MCF 10A (cell line): Measurements from ENCODE around the gene PABPN1L. TPM values are rescaled to one million over a fixed set of nuclear protein-coding genes. Genes with fewer than 3 reads are reported as not detected.

Source experiments
- BruUV-seq: library from RNA; stranded (reverse); fragments of 400-500 nt; replicated peaks from 2 replicates; lab custom pipeline; 2021; lab: Mats Ljungman, UMichigan
- CTCF ChIA-PET: fragments of 300-600 bp; sonication (Branson Sonifier 250); formaldehyde crosslinking; extraction: SDS; loops from one replicate; lab custom pipeline; 2021; ENCODE audit warnings: antibody characterized with exemption, inconsistent platforms; lab: Yijun Ruan, JAX
- POLR2A ChIA-PET: fragments of 300-600, 350-650 bp; sonication (Branson Sonifier 250); formaldehyde crosslinking; extraction: SDS; loops from one replicate; lab custom pipeline; 2020; ENCODE audit warnings: antibody characterized with exemption, inconsistent platforms; lab: Yijun Ruan, JAX
- DNase-seq: peaks from one replicate; pipeline ENCODE4 v3.0.0-alpha.2; 2018; ENCODE audit not compliant: unreplicated experiment
- H3K27ac Mint-ChIP-seq: one replicate; pipeline ENCODE4 v1.8.0; 2022; ENCODE audit warnings: mild to moderate bottlenecking, low read depth, mixed read lengths; ENCODE audit not compliant: unreplicated experiment
- H3K27me3 Mint-ChIP-seq: one replicate; pipeline ENCODE4 v1.8.0; 2022; ENCODE audit warnings: mixed read lengths; ENCODE audit not compliant: insufficient read depth, unreplicated experiment
- H3K36me3 Mint-ChIP-seq: one replicate; pipeline ENCODE4 v1.8.0; 2022; ENCODE audit warnings: mild to moderate bottlenecking, moderate library complexity, mixed read lengths; ENCODE audit not compliant: insufficient read depth, unreplicated experiment
- H3K4me1 Mint-ChIP-seq: one replicate; pipeline ENCODE4 v1.8.0; 2022; ENCODE audit warnings: mixed read lengths; ENCODE audit not compliant: insufficient read depth, unreplicated experiment
- H3K4me3 Mint-ChIP-seq: one replicate; pipeline ENCODE4 v1.8.0; 2022; ENCODE audit warnings: mild to moderate bottlenecking, moderate library complexity, mixed read lengths; ENCODE audit not compliant: unreplicated experiment
- H3K9me3 Mint-ChIP-seq: one replicate; pipeline ENCODE4 v1.8.0; 2022; ENCODE audit warnings: mixed read lengths; ENCODE audit not compliant: unreplicated experiment
- intact Hi-C: fragments of 100-400 bp; cut with micrococcal nuclease; formaldehyde crosslinking; loops from 2 replicates; pipeline ENCODE4 v1.14.1; 2022
- total RNA-seq: library from RNA; stranded (reverse); gene quantifications from 2 replicates; pipeline ENCODE4 v1.2.3, GENCODE V29; 2022
- TF ChIP-seq, protein P1 (sequence below): fragments of 200-600 bp; IDR thresholded peaks from one replicate; pipeline ENCODE4 v1.8.0; 2022; ENCODE audit warnings: antibody characterized with exemption, mild to moderate bottlenecking; ENCODE audit not compliant: unreplicated experiment

The PABPN1L gene
- total RNA-seq, 1 experiment from 2014 or later = not detected

GRCh38 chr16:88814144-88814502 is 52.3 kb downstream of the PABPN1L start:
- H3K27ac Mint-ChIP-seq = no peak overlapping the region
- intact Hi-C loops = no loop called here
- BruUV-seq = no TSS peak
- H3K4me1 Mint-ChIP-seq = peaks cover 5% of the 10 kb centered on the region
- ChIA-PET CTCF (interaction anchor here (2.4 to 6.2 kb wide), 2 partner anchors 44 to 353 kb away, joined by 13 to 47 read pairs; partner anchors contain the start of genes GALNS and TRAPPC2L), POLR2A (interaction anchor here (3.4 kb wide), 1 partner anchor 10 kb away, joined by 16 read pairs; the partner anchor contains the start of gene CDT1)
- H3K4me3 Mint-ChIP-seq = no peak overlapping the region
- peaks cover 28% of the 10 kb centered on the region for H3K36me3 Mint-ChIP-seq
- no peaks in the 10 kb centered on the region for H3K27me3 Mint-ChIP-seq
- TF ChIP-seq, protein P1, sequence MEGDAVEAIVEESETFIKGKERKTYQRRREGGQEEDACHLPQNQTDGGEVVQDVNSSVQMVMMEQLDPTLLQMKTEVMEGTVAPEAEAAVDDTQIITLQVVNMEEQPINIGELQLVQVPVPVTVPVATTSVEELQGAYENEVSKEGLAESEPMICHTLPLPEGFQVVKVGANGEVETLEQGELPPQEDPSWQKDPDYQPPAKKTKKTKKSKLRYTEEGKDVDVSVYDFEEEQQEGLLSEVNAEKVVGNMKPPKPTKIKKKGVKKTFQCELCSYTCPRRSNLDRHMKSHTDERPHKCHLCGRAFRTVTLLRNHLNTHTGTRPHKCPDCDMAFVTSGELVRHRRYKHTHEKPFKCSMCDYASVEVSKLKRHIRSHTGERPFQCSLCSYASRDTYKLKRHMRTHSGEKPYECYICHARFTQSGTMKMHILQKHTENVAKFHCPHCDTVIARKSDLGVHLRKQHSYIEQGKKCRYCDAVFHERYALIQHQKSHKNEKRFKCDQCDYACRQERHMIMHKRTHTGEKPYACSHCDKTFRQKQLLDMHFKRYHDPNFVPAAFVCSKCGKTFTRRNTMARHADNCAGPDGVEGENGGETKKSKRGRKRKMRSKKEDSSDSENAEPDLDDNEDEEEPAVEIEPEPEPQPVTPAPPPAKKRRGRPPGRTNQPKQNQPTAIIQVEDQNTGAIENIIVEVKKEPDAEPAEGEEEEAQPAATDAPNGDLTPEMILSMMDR = no peak
- H3K9me3 Mint-ChIP-seq = no peaks in the 10 kb centered on the region
- no peak for DNase-seq

Other genes with a start within 250 kb of the PABPN1L start
- gene IL17C, start 228.1 kb downstream of the PABPN1L start, total RNA-seq = not detected in 2 replicates
- gene CYBA, start 215.6 kb downstream of the PABPN1L start, total RNA-seq = 0.54 and 0.84 TPM in 2 replicates
- 30.3 and 32.4 TPM in 2 replicates for gene MVD, start 203.6 kb downstream of the PABPN1L start, total RNA-seq
- gene SNAI3, start 180.2 kb downstream of the PABPN1L start, total RNA-seq = not detected in 2 replicates
- gene RNF166, start 160.3 kb downstream of the PABPN1L start, total RNA-seq = 17.5 and 18.5 TPM in 2 replicates
- gene CTU2, start 160.2 kb downstream of the PABPN1L start, total RNA-seq = 26.9 and 40.8 TPM in 2 replicates
- 193 and 195 TPM in 2 replicates for gene PIEZO1, start 81.4 kb downstream of the PABPN1L start, total RNA-seq
- gene CDT1, start 62.9 kb downstream of the PABPN1L start, total RNA-seq = 5.3 and 16.6 TPM in 2 replicates
- gene APRT, start 54.7 kb downstream of the PABPN1L start, total RNA-seq = 231 and 248 TPM in 2 replicates
- 26.0 and 31.6 TPM in 2 replicates for gene GALNS, start 9.7 kb downstream of the PABPN1L start, total RNA-seq
- 35.6 and 42.6 TPM in 2 replicates for gene TRAPPC2L, start 9.5 kb downstream of the PABPN1L start, total RNA-seq
- not detected in 2 replicates for gene CBFA2T3, start 110.5 kb upstream of the PABPN1L start, total RNA-seq
- 39.2 and 43.7 TPM in 2 replicates for gene ACSF3, start 227.2 kb upstream of the PABPN1L start, total RNA-seq